ENCODE results near the gene DPY19L3. TPM values are rescaled to one million over a fixed set of nuclear protein-coding genes. Genes with fewer than 3 reads are reported as not detected.

The DPY19L3 gene
- total RNA-seq (10 to 100 TPM; 50.3 to 53.3 TPM), polyA plus RNA-seq (ENCODE audit: insufficient read length in 2 of 2) (10 to 100 TPM; 36.9 to 51.0 TPM)
- long read RNA-seq, donor 1, full-length matches to known transcripts, result 2 of 2 reads
- long read RNA-seq, donor 1, partial matches to known transcripts, result 0 of 2 reads
- long read RNA-seq, donor 1, other reads (novel, unspliced or antisense), result 0 of 2 reads
- long read RNA-seq, donor 2, full-length matches to known transcripts, result 2 of 2 reads
- long read RNA-seq, donor 2, partial matches to known transcripts, result 0 of 2 reads
- long read RNA-seq, donor 2, other reads (novel, unspliced or antisense), result 0 of 2 reads
- long read RNA-seq, donor 3, full-length matches to known transcripts, result 6 of 6 reads
- long read RNA-seq, donor 3, partial matches to known transcripts, result 0 of 6 reads
- long read RNA-seq, donor 3, other reads (novel, unspliced or antisense), result 0 of 6 reads
- long read RNA-seq, donor 4, full-length matches to known transcripts, result 3 of 3 reads
- long read RNA-seq, donor 4, partial matches to known transcripts, result 0 of 3 reads
- long read RNA-seq, donor 4, other reads (novel, unspliced or antisense), result 0 of 3 reads

- Histone ChIP-seq H3K27ac (ENCODE audit: low read depth, low read length) (peak within 1 kb of the TSS; percentile 94), H3K36me3 (ENCODE audit: control insufficient read depth, insufficient read depth, low read length) (peaks cover 3% of the 10 kb centered on the region), H3K27me3 (ENCODE audit: control insufficient read depth, insufficient read depth, low read length) (no peaks in the 10 kb centered on the region), H3K4me3 (ENCODE audit: low read depth, low read length) (peak within 1 kb of the TSS; percentile 78), H3K9me3 (ENCODE audit: control insufficient read depth, insufficient read depth, low read length) (no peaks in the 10 kb centered on the region), H3K4me1 (ENCODE audit: control insufficient read depth, insufficient read depth, low read length) (peaks cover 21% of the 10 kb centered on the region)
- DNase-seq (ENCODE audit: low read depth in 4 of 6, low spot score in 6 of 6), result peak; percentile 82 to 98 (median 90)
- WGBS (ENCODE audit: insufficient coverage), result under 1% methylated on average over 104 of the region's 104 CpGs
Observed at GRCh38 chr19:32405431-32406160, at the start of gene DPY19L3. Gene DPY19L3, plus strand, starts transcription at chr19:32405770. Its CDS starts 2,484 bp downstream, at chr19:32408254.

- WGBS (ENCODE audit: insufficient coverage), result no CpG with 5 or more reads among the region's 2 CpGs
- no peak overlapping the region for H3K4me3 ChIP-seq (ENCODE audit: low read depth, low read length)
- peaks cover 44% of the 10 kb centered on the region for H3K36me3 ChIP-seq (ENCODE audit: control insufficient read depth, insufficient read depth, low read length)
- no peaks in the 10 kb centered on the region for H3K27me3 ChIP-seq (ENCODE audit: control insufficient read depth, insufficient read depth, low read length)
- no peaks in the 10 kb centered on the region for H3K9me3 ChIP-seq (ENCODE audit: control insufficient read depth, insufficient read depth, low read length)
- no peaks in the 10 kb centered on the region for H3K4me1 ChIP-seq (ENCODE audit: control insufficient read depth, insufficient read depth, low read length)
- no peak overlapping the region for H3K27ac ChIP-seq (ENCODE audit: low read depth, low read length)
- peak in 1 of 6 donors; percentile 44 for DNase-seq (ENCODE audit: low read depth in 4 of 6, low spot score in 6 of 6)
Observed at GRCh38 chr19:32357720-32358119, 47.9 kb upstream of the DPY19L3 start.

- Histone ChIP-seq H3K4me1 (ENCODE audit: control insufficient read depth, insufficient read depth, low read length) (no peaks in the 10 kb centered on the region), H3K27ac (ENCODE audit: low read depth, low read length) (no peak overlapping the region), H3K27me3 (ENCODE audit: control insufficient read depth, insufficient read depth, low read length) (no peaks in the 10 kb centered on the region), H3K9me3 (ENCODE audit: control insufficient read depth, insufficient read depth, low read length) (no peaks in the 10 kb centered on the region), H3K4me3 (ENCODE audit: low read depth, low read length) (no peak overlapping the region), H3K36me3 (ENCODE audit: control insufficient read depth, insufficient read depth, low read length) (peaks cover 41% of the 10 kb centered on the region)
- WGBS (ENCODE audit: insufficient coverage), result 100% methylated on average over 1 of the region's 5 CpGs
- DNase-seq (ENCODE audit: low read depth in 4 of 6, low spot score in 6 of 6), result no peak
Observed at GRCh38 chr19:32358321-32358720, 47.2 kb upstream of the DPY19L3 start.

GRCh38 chr19:32359581-32359980 is 46.0 kb upstream of the DPY19L3 start:
- WGBS (ENCODE audit: insufficient coverage), result 100% methylated on average over 1 of the region's 9 CpGs
- Histone ChIP-seq H3K9me3 (ENCODE audit: control insufficient read depth, insufficient read depth, low read length) (no peaks in the 10 kb centered on the region), H3K36me3 (ENCODE audit: control insufficient read depth, insufficient read depth, low read length) (peaks cover 29% of the 10 kb centered on the region), H3K27me3 (ENCODE audit: control insufficient read depth, insufficient read depth, low read length) (no peaks in the 10 kb centered on the region), H3K27ac (ENCODE audit: low read depth, low read length) (no peak overlapping the region), H3K4me3 (ENCODE audit: low read depth, low read length) (no peak overlapping the region), H3K4me1 (ENCODE audit: control insufficient read depth, insufficient read depth, low read length) (no peaks in the 10 kb centered on the region)
- DNase-seq (ENCODE audit: low read depth in 4 of 6, low spot score in 6 of 6), result no peak

GRCh38 chr19:32361574-32362317 is 43.8 kb upstream of the DPY19L3 start:
- peaks cover 22% of the 10 kb centered on the region for H3K36me3 ChIP-seq (ENCODE audit: control insufficient read depth, insufficient read depth, low read length)
- no peak for DNase-seq (ENCODE audit: low read depth in 4 of 6, low spot score in 6 of 6)
- H3K9me3 ChIP-seq (ENCODE audit: control insufficient read depth, insufficient read depth, low read length), result no peaks in the 10 kb centered on the region
- H3K4me1 ChIP-seq (ENCODE audit: control insufficient read depth, insufficient read depth, low read length), result no peaks in the 10 kb centered on the region
- H3K27ac ChIP-seq (ENCODE audit: low read depth, low read length), result no peak overlapping the region
- WGBS (ENCODE audit: insufficient coverage), result 94% methylated on average over 9 of the region's 9 CpGs
- no peaks in the 10 kb centered on the region for H3K27me3 ChIP-seq (ENCODE audit: control insufficient read depth, insufficient read depth, low read length)
- no peak overlapping the region for H3K4me3 ChIP-seq (ENCODE audit: low read depth, low read length)

- Histone ChIP-seq H3K27ac (ENCODE audit: low read depth, low read length) (no peak overlapping the region), H3K27me3 (ENCODE audit: control insufficient read depth, insufficient read depth, low read length) (no peaks in the 10 kb centered on the region), H3K4me1 (ENCODE audit: control insufficient read depth, insufficient read depth, low read length) (no peaks in the 10 kb centered on the region), H3K9me3 (ENCODE audit: control insufficient read depth, insufficient read depth, low read length) (no peaks in the 10 kb centered on the region), H3K4me3 (ENCODE audit: low read depth, low read length) (no peak overlapping the region), H3K36me3 (ENCODE audit: control insufficient read depth, insufficient read depth, low read length) (peaks cover 24% of the 10 kb centered on the region)
- WGBS (ENCODE audit: insufficient coverage), result no CpG with 5 or more reads among the region's 5 CpGs
- no peak for DNase-seq (ENCODE audit: low read depth in 4 of 6, low spot score in 6 of 6)
Observed at GRCh38 chr19:32362318-32362691, 43.3 kb upstream of the DPY19L3 start.

- DNase-seq (ENCODE audit: low read depth in 4 of 6, low spot score in 6 of 6), result no peak
- H3K36me3 ChIP-seq (ENCODE audit: control insufficient read depth, insufficient read depth, low read length), result peaks cover 26% of the 10 kb centered on the region
- no peaks in the 10 kb centered on the region for H3K9me3 ChIP-seq (ENCODE audit: control insufficient read depth, insufficient read depth, low read length)
- no CpG with 5 or more reads among the region's 3 CpGs for WGBS (ENCODE audit: insufficient coverage)
- H3K4me3 ChIP-seq (ENCODE audit: low read depth, low read length), result no peak overlapping the region
- H3K4me1 ChIP-seq (ENCODE audit: control insufficient read depth, insufficient read depth, low read length), result no peaks in the 10 kb centered on the region
- H3K27me3 ChIP-seq (ENCODE audit: control insufficient read depth, insufficient read depth, low read length), result no peaks in the 10 kb centered on the region
- H3K27ac ChIP-seq (ENCODE audit: low read depth, low read length), result peak overlapping the region; percentile 17
Observed at GRCh38 chr19:32363175-32363574, 42.4 kb upstream of the DPY19L3 start.

GRCh38 chr19:32363632-32364031 is 41.9 kb upstream of the DPY19L3 start:
- Histone ChIP-seq H3K27me3 (ENCODE audit: control insufficient read depth, insufficient read depth, low read length) (no peaks in the 10 kb centered on the region), H3K36me3 (ENCODE audit: control insufficient read depth, insufficient read depth, low read length) (peaks cover 22% of the 10 kb centered on the region), H3K9me3 (ENCODE audit: control insufficient read depth, insufficient read depth, low read length) (no peaks in the 10 kb centered on the region), H3K4me1 (ENCODE audit: control insufficient read depth, insufficient read depth, low read length) (no peaks in the 10 kb centered on the region), H3K27ac (ENCODE audit: low read depth, low read length) (peak overlapping the region; percentile 17), H3K4me3 (ENCODE audit: low read depth, low read length) (no peak overlapping the region)
- WGBS (ENCODE audit: insufficient coverage), result no CpG with 5 or more reads among the region's 3 CpGs
- no peak for DNase-seq (ENCODE audit: low read depth in 4 of 6, low spot score in 6 of 6)

GRCh38 chr19:32364040-32364439 is 41.5 kb upstream of the DPY19L3 start:
- no CpG with 5 or more reads among the region's 1 CpG for WGBS (ENCODE audit: insufficient coverage)
- no peak overlapping the region for H3K4me3 ChIP-seq (ENCODE audit: low read depth, low read length)
- H3K9me3 ChIP-seq (ENCODE audit: control insufficient read depth, insufficient read depth, low read length), result no peaks in the 10 kb centered on the region
- H3K36me3 ChIP-seq (ENCODE audit: control insufficient read depth, insufficient read depth, low read length), result peaks cover 22% of the 10 kb centered on the region
- H3K27me3 ChIP-seq (ENCODE audit: control insufficient read depth, insufficient read depth, low read length), result no peaks in the 10 kb centered on the region
- no peaks in the 10 kb centered on the region for H3K4me1 ChIP-seq (ENCODE audit: control insufficient read depth, insufficient read depth, low read length)
- no peak overlapping the region for H3K27ac ChIP-seq (ENCODE audit: low read depth, low read length)
- no peak for DNase-seq (ENCODE audit: low read depth in 4 of 6, low spot score in 6 of 6)

Measured in spinal cord (tissue), 10 donors.